CD4-positive, alpha-beta T cell treated with Interleukin-17A for 4 hours (primary cell): ENCODE results near the gene CPA1.

Experiments
- DNase-seq: peaks from one replicate; pipeline ENCODE4 v3.0.0-alpha.2; 2020; ENCODE audit warnings: mixed read lengths

The CPA1 gene

GRCh38 chr7:130356121-130356875, 24.0 kb upstream of the CPA1 start:
- no peak for DNase-seq

GRCh38 chr7:130356876-130357611, 23.2 kb upstream of the CPA1 start:
- no peak for DNase-seq

- no peak for DNase-seq
Observed at GRCh38 chr7:130358471-130358870, 21.8 kb upstream of the CPA1 start.

DNA sequence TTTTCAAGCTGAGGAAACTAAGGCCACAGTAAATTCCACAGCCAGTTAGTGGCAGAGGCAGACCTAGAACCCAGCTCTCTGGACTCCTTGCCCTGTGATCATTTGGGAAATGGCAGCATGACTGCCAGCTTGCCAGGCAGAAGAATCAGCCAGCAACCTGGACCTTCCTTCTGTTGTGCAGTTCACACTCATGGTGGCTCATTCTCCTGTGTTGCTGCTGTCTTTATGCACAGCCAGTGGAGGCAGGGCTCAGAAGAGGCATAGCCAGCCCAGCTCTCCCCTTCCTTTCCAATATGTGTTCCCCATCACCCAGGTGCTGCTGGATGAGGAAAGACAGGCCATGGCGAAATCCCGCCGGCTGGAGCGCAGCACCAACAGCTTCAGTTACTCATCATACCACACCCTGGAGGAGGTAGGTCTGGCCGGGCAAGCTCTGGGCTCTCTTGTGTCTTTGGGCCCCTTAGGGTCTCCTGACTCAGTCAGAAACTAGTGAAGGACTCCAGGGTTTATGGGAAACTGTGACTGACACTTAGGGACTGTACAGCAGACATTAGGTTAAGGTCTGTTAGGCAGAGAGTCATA, 20.9 kb upstream of the CPA1 start:
- DNase-seq: no peak

DNA sequence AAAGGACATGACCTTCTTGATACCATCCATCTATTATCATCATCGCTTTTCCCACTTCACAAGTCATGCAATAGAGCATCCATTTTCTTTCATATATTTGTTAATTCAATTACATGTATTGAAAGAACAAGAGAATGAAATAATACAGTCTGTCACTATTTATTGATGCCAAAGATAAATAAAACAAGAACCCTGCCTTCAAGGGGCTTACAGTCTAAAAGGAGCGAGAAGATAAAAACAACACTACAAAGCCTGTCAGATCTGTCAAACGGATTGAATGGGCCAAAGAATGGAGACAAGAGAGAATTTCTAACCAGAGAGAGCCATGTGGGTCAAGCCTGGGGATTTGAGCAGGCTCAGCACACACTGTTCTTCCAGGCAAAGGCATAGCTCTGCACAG, 19.8 kb upstream of the CPA1 start:
- DNase-seq: no peak

DNA sequence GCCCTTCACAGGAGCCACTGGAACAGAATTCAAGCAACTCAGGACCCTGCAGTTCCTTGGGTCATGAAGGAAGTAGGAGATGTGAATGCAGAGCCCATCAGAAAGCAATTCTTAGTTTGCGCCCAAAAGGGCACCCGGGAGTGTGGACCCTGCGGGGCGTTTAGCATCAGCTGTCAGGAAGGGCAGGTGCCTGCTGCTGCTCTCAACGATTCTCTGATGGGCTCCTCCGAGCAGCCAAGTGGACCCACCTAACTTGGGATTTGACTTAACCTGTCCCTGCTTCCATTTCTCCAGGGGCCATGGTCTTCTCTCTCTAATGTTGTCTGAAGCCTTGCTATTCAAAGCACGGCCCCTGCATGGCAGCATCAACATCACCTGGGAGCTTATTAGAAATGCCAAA, 18.6 kb upstream of the CPA1 start:
- DNase-seq: no peak

DNA sequence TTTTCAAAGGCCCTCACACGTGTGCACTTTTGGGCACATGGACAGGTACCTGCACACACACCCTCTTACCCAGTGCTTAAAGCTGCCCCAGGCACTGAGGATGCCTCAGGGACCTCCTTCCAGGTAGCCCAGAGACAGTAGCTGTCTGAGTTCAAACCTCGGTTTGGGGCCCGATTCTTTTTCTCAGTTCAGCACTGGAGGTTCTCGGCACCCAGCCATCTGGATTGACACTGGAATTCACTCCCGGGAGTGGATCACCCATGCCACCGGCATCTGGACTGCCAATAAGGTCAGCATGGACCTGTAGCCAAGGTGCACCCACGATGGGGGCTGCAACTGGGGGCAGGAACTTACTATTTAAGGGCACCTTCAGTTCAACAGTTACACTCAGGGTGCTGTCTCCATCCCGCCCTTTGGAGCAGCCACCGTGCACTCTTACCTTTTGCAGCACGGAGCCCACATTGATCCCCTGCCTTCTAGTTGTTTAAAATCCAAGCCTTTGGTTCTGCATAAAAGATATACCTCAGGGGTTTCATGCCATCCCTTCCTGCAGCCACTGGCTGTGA, 18.0 kb upstream of the CPA1 start:
- DNase-seq: no peak

- no peak for DNase-seq
Observed at GRCh38 chr7:130363026-130363847, 17.1 kb upstream of the CPA1 start.

DNA sequence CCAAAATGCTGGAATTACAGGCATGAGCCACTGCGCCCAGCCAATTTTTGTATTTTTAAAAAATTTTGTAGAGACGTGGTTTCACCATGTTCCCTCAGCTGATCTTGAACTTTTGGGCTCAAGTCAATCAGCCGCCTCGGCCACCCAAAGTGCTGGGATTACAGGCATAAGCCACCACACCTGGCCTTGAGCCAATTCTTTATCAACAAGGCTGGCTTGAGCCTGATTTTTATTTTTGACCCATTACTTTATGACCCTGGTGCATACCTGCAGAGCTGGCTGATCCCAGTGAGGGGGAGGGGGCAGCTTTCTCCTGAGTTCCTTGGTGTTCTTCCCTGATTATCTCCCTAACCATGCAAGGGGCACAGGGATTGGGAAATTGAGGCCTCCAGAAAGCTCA, 15.8 kb upstream of the CPA1 start:
- no peak for DNase-seq

GRCh38 chr7:130365088-130365487, 15.2 kb upstream of the CPA1 start:
- no peak for DNase-seq

GRCh38 chr7:130365511-130366441, 14.5 kb upstream of the CPA1 start:
- no peak for DNase-seq

DNA sequence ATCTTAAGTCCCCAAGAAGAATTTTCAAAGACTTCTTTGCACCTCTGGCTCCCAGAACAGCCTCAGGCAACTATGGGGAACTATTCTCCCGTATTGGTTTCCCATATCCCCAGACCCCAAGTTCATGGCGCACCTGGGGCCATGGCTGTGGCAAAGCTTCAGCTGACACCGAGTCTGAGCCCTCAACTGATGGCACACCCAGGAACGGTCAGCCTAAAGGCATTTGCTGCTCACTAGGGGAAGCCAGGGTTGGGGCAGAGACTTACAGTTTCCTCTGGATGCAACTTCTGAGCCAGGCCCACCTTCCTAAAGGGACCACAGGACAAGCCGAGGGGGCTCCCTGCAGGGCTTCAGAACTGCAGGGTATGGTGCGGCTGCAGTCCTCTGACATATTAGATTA, 13.7 kb upstream of the CPA1 start:
- DNase-seq: no peak

DNA sequence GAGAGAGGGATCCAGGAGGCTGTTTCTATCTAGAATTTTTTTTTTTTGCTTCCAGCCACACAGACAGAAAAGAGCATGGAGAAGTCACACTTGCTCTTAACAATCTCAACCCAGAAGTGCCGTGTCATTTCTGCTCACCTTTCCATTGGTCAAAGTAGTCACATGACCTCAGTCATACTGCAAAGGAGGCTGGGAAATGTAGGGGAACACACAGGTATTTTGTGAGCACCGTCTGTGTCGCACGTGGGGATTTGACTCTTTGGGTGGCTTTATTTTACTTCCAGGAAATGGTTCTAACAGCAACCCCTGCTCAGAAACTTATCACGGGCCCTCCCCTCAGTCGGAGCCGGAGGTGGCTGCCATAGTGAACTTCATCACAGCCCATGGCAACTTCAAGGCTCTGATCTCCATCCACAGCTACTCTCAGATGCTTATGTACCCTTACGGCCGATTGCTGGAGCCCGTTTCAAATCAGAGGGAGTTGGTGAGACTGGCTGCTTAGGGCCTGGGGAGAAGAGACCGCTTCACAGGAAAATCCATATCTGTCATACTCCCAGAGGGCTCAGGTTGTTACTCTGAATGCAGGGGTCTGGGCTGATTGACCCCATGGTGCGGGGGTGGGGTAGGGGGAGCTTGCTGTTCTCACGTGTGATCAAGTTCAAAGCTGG, 13.1 kb upstream of the CPA1 start:
- peak; percentile 32 for DNase-seq

DNA sequence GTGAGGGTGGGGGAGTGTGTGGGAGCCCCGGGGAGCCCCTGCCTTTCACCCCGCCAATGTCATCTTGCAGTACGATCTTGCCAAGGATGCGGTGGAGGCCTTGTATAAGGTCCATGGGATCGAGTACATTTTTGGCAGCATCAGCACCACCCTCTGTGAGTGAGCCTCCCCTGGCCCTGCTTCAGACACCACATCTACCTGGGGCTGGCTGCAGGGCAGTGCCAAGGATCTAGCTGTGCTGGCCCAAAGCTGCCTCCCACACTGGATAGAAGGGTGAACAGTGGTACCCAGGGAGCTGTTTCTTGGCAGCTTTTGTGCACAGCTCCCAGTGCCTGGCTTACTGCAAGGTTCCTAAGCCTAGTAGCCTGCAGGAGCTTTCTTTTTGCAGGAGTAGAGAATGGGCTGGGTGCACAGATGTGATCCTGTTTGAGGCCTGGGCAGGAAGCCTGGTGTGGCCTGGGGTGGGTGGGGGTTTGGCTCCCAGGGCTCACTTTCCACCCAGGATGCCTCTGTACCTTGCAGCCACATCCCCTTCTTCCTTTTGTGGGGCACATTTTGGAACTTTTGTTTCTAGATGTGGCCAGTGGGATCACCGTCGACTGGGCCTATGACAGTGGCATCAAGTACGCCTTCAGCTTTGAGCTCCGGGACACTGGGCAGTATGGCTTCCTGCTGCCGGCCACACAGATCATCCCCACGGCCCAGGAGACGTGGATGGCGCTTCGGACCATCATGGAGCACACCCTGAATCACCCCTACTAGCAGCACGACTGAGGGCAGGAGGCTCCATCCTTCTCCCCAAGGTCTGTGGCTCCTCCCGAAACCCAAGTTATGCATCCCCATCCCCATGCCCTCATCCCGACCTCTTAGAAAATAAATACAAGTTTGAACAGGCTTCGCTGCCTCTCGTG, 12.2 kb upstream of the CPA1 start:
- DNase-seq: no peak

- DNase-seq: no peak
Observed at GRCh38 chr7:130369110-130369711, 11.1 kb upstream of the CPA1 start.

- DNase-seq: no peak
Observed at GRCh38 chr7:130369831-130370550, 10.3 kb upstream of the CPA1 start.

DNA sequence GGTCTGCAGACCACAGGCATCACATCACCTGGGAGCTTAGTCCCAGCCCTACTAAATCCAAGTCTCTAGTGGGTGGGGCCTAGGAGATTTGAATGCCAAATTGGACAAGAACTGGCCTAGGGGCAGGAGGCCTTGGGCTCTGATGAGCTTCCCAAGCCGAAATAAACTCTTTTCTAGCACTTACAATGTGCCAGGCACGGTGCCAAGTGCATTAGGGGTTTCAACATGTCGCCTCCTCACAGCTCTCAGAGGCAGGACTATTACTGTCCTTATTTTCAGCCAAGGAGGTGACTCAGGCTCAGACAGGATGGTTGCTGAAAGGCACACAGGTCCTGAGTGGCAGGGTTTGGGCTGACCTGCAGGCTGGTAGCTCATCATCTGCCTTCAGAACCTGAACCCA, 9.2 kb upstream of the CPA1 start:
- DNase-seq: no peak

- no peak for DNase-seq
Observed at GRCh38 chr7:130372402-130373165, 7.7 kb upstream of the CPA1 start.
